HEK293 (cell line): Measurements from ENCODE around the gene KLHL17.

Source experiments
- CTCF ChIA-PET: fragments of 350-600 bp; formaldehyde crosslinking; extraction: SDS; loops from one replicate; lab custom pipeline; 2021; ENCODE audit warnings: antibody characterized with exemption; lab: Yijun Ruan, JAX
- POLR2A ChIA-PET: fragments of 300-600 bp; formaldehyde crosslinking; extraction: SDS; loops from one replicate; lab custom pipeline; 2020; ENCODE audit warnings: antibody characterized with exemption, inconsistent platforms; lab: Yijun Ruan, JAX
- H3K27ac ChIP-seq: fragments of 200-500 bp; sonication (Bioruptor generic); 2 replicates; pipeline ENCODE4 v1.5.1; 2014; ENCODE audit warnings: low read depth, low read length, control low read depth, inconsistent platforms; ENCODE audit errors: extremely low read depth
- H3K36me3 ChIP-seq, 2 experiments: fragments of 200-500 bp in 1 of 2; sonication (Bioruptor generic) in 1 of 2; 1 replicate in 1 of 2; 2 replicates in 1 of 2; pipeline ENCODE4 v1.5.1; 2014 to 2017; ENCODE audit warnings: inconsistent platforms in 2 of 2, low read length in 2 of 2; ENCODE audit not compliant: control insufficient read depth in 2 of 2, insufficient read depth in 1 of 2
- H3K4me1 ChIP-seq: fragments of 200-500 bp; sonication (Bioruptor generic); 2 replicates; pipeline ENCODE4 v1.5.1; 2014; ENCODE audit warnings: mild to moderate bottlenecking, low read length, inconsistent platforms; ENCODE audit not compliant: control insufficient read depth, insufficient read depth
- H3K4me3 ChIP-seq: 2 replicates; pipeline ENCODE4 v1.5.1; 2011; ENCODE audit warnings: low read depth, mild to moderate bottlenecking, control low read depth, low read length, moderate library complexity
- H3K9me3 ChIP-seq: fragments of 200-500 bp; sonication (Bioruptor generic); 2 replicates; pipeline ENCODE4 v1.5.1; 2014; ENCODE audit warnings: low read depth, low read length, inconsistent platforms; ENCODE audit not compliant: control insufficient read depth, insufficient read depth
- GLIS2 ChIP-seq: fragments of 450-650 bp; formaldehyde crosslinking; IDR thresholded peaks from 2 replicates; pipeline ENCODE4 v1.5.1; 2016; ENCODE audit warnings: missing biosample characterization, missing genetic modification characterization
- HIC1 ChIP-seq: fragments of 450-650 bp; formaldehyde crosslinking; IDR thresholded peaks from 2 replicates; pipeline ENCODE4 v1.5.1; 2016; ENCODE audit warnings: missing biosample characterization, missing genetic modification characterization
- KLF1 ChIP-seq: fragments of 450-650 bp; formaldehyde crosslinking; IDR thresholded peaks from 2 replicates; pipeline ENCODE4 v1.5.1; 2016; ENCODE audit warnings: missing biosample characterization, missing genetic modification characterization
- PRDM6 ChIP-seq: fragments of 450-650 bp; formaldehyde crosslinking; IDR thresholded peaks from 2 replicates; pipeline ENCODE4 v1.5.1; 2017; ENCODE audit warnings: missing biosample characterization, missing genetic modification characterization
- SP2 ChIP-seq: fragments of 450-650 bp; formaldehyde crosslinking; IDR thresholded peaks from 2 replicates; pipeline ENCODE4 v1.5.1; 2016; ENCODE audit warnings: missing biosample characterization, missing genetic modification characterization
- ZFP37 ChIP-seq: fragments of 450-650 bp; formaldehyde crosslinking; IDR thresholded peaks from 2 replicates; pipeline ENCODE4 v1.5.1; 2016; ENCODE audit warnings: missing biosample characterization, missing genetic modification characterization
- ZFP69B ChIP-seq: fragments of 450-650 bp; formaldehyde crosslinking; IDR thresholded peaks from 2 replicates; pipeline ENCODE4 v1.5.1; 2016; ENCODE audit warnings: missing biosample characterization, missing genetic modification characterization
- ZNF146 ChIP-seq: fragments of 450-650 bp; formaldehyde crosslinking; IDR thresholded peaks from 2 replicates; pipeline ENCODE4 v1.5.1; 2016; ENCODE audit warnings: missing biosample characterization, missing genetic modification characterization
- ZNF266 ChIP-seq: fragments of 450-650 bp; formaldehyde crosslinking; IDR thresholded peaks from 2 replicates; pipeline ENCODE4 v1.5.1; 2016; ENCODE audit warnings: missing biosample characterization, missing genetic modification characterization, low read depth
- ZNF600 ChIP-seq: fragments of 450-650 bp; formaldehyde crosslinking; IDR thresholded peaks from 2 replicates; pipeline ENCODE4 v1.5.1; 2016; ENCODE audit warnings: missing biosample characterization, missing genetic modification characterization
- ZNF692 ChIP-seq: fragments of 450-650 bp; formaldehyde crosslinking; IDR thresholded peaks from 2 replicates; pipeline ENCODE4 v1.5.1; 2016; ENCODE audit warnings: missing biosample characterization, missing genetic modification characterization
- ZNF777 ChIP-seq: fragments of 450-650 bp; formaldehyde crosslinking; IDR thresholded peaks from 2 replicates; pipeline ENCODE4 v1.5.1; 2017; ENCODE audit warnings: missing biosample characterization, missing genetic modification characterization, borderline replicate concordance

The KLHL17 gene

DNA sequence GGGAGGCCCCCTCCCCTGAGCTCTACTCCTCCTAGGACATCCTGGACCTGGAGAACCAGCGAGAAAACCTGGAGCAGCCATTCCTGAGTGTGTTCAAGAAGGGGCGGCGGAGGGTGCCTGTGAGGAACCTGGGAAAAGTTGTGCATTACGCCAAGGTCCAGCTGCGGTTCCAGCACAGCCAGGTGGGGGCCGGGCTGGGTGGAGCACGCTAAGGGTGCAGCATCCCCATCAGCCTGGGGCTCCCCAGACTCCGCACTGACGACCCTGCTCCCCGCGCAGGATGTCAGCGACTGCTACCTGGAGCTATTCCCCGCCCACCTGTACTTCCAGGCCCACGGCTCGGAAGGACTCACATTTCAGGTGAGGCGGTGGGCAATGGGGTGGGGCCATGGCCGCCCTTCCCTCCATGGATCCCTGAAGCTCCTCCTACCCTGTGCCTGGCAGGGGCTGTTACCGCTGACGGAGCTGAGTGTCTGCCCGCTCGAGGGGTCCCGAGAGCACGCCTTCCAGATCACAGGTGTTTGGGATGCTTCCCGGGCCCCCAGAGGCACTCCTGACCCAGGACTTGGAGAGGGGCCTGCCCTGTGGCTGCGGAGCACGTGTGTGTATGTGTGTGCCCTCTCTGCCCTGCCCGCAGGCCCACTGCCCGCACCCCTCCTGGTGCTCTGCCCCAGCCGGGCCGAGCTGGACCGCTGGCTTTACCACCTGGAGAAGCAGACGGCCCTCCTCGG is 10.0 kb downstream of the KLHL17 start:
- peaks cover 5% of the 10 kb centered on the region for H3K4me1 ChIP-seq
- CTCF ChIA-PET, result no interaction called here

DNA sequence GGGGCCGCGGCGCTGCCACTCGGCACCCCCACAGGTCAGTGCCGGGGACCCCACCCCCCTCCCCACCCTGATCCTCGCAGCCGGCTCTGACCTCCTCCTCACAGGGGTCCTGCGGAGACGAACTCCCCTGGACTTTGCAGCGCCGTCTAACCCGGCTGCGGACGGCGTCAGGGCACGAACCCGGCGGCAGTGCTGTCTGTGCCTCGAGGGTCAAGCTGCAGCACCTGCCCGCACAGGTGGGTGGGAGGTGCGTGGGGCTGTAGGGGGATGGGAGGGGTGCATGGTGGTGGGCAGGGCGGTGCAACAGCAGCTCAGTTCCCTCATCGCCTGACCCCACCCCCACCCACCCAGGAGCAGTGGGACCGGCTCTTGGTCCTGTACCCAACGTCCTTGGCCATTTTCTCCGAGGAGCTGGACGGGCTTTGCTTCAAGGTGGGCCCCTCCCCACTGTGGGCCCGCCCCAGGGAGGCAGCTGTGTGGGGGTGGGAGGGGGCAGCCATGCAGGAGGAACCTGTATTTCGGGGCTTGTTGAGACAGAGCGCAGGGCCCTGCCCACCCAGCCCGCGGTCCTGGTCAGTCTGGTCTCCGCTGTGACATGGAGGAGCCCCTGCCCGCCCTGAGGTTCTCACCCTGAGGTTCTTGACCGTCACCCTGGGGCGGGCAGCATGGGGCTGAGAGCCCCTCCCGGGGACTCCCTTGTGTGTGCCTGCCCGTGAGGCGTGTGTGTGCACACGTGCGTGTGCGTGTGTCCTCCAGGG is 10.8 kb downstream of the KLHL17 start:
- Histone ChIP-seq H3K36me3 (no peaks in the 10 kb centered on the region), H3K4me1 (peaks cover 5% of the 10 kb centered on the region), H3K9me3 (no peaks in the 10 kb centered on the region), H3K27ac (no peak overlapping the region), H3K4me3 (no peak overlapping the region)
- POLR2A ChIA-PET, result no interaction called here
- TF ChIP-seq ZFP69B (0 out of 2 replicates have a peak, but pooled peaks have one; percentile 37), ZNF266 (tag by site-specific recombination) (no peak), ZNF146 (tag by site-specific recombination) (no peak), KLF1 (0 out of 2 replicates have a peak, but pooled peaks have one; percentile 20), ZNF692 (tag by site-specific recombination) (0 out of 2 replicates have a peak, but pooled peaks have one; percentile 14)
- CTCF ChIA-PET, result interaction anchor here (1.0 kb wide), 1 partner anchor 14 kb away, joined by 3 read pairs; no protein-coding TSS in a partner anchor

More for the DNA sequence above, 10.0 kb downstream of the KLHL17 start:
- no peaks in the 10 kb centered on the region for H3K9me3 ChIP-seq
- no peak for TF ChIP-seq ZFP37 (tag by site-specific recombination)
- 0 out of 2 replicates have a peak, but pooled peaks have one; percentile 20 for TF ChIP-seq HIC1 (tag by site-specific recombination)
- peak; percentile 54; the same call in 1 of the 2 replicates for TF ChIP-seq ZNF600
- TF ChIP-seq, all 188 proteins: peak for 2
- Histone ChIP-seq H3K4me3 (no peak overlapping the region), H3K36me3 (peaks cover 0 to 2% of the 10 kb centered on the region in 2 experiments; a peak in 1 of 3 replicates), H3K27ac (no peak overlapping the region)
- POLR2A ChIA-PET, result no interaction called here

DNA sequence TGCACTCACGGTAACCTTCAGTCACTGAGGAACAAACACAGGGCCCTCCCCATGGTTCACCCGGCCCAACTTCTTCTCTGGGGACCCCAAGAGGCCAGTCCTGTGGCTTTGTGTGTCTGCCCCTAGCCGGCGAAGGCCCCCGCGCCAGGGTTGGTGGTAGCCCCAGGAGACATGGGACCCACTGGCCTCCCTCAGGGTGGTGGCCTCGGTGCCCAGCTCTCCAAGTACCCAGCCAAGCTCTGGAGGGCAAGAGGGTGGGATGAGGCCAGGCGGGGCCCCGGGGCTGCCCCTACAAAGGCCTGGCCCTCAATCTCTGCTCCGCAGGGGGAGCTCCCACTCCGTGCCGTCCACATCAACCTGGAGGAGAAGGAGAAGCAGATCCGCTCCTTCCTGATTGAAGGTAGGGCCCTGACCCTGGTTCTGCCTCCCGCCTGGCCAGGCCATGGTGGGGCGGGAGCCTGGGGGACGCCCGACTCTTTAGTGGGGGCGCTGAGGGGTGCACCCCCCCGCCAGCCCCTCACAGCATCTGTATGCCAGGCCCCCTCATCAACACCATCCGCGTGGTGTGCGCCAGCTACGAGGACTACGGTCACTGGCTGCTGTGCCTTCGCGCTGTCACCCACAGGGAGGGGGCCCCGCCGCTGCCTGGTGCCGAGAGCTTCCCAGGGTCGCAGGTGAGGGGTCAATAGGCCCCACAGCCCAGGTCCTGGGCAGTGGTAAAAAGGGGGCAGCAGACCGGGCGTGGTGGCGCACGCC is 11.5 kb downstream of the KLHL17 start:
- no peak for TF ChIP-seq HIC1 (tag by site-specific recombination)
- 0 out of 2 replicates have a peak, but pooled peaks have one; percentile 12 for TF ChIP-seq GLIS2
- no peak for TF ChIP-seq ZNF777
- TF ChIP-seq SP2 (tag by site-specific recombination), result no peak
- TF ChIP-seq PRDM6 (tag by site-specific recombination), result no peak
- no peak overlapping the region for H3K27ac ChIP-seq
- H3K9me3 ChIP-seq, result no peaks in the 10 kb centered on the region
- peaks cover 3% of the 10 kb centered on the region; the same call in 1 of the 2 replicates for H3K4me1 ChIP-seq
- H3K4me3 ChIP-seq, result no peak overlapping the region
- ChIA-PET POLR2A (interaction anchor here (0.8 kb wide), 1 partner anchor 9 kb away, joined by 3 read pairs; no protein-coding TSS in a partner anchor), CTCF (interaction anchor here (1.0 kb wide), 1 partner anchor 15 kb away, joined by 3 read pairs; no protein-coding TSS in a partner anchor)
- no peaks in the 10 kb centered on the region for H3K36me3 ChIP-seq
